Measurements from ENCODE around the gene COLEC12. TPM values are rescaled to one million over a fixed set of nuclear protein-coding genes. Genes with fewer than 3 reads are reported as not detected.

Gene COLEC12
- total RNA-seq: 7.3 TPM
- long read RNA-seq, full-length matches to known transcripts: 8 of 15 reads
- long read RNA-seq, partial matches to known transcripts: 3 of 15 reads
- long read RNA-seq, other reads (novel, unspliced or antisense): 4 of 15 reads

- Histone ChIP-seq H3K27me3 (ENCODE audit: low read depth) (peaks cover 81% of the 10 kb centered on the region), H3K9me3 (replicated peaks) (no peaks in the 10 kb centered on the region), H3K4me1 (peaks cover 22% of the 10 kb centered on the region), H3K4me3 (peak within 1 kb of the TSS; percentile 61), H3K27ac (replicated peaks) (peak within 1 kb of the TSS; percentile 23), H3K36me3 (no peaks in the 10 kb centered on the region)
- TF ChIP-seq, protein P1, sequence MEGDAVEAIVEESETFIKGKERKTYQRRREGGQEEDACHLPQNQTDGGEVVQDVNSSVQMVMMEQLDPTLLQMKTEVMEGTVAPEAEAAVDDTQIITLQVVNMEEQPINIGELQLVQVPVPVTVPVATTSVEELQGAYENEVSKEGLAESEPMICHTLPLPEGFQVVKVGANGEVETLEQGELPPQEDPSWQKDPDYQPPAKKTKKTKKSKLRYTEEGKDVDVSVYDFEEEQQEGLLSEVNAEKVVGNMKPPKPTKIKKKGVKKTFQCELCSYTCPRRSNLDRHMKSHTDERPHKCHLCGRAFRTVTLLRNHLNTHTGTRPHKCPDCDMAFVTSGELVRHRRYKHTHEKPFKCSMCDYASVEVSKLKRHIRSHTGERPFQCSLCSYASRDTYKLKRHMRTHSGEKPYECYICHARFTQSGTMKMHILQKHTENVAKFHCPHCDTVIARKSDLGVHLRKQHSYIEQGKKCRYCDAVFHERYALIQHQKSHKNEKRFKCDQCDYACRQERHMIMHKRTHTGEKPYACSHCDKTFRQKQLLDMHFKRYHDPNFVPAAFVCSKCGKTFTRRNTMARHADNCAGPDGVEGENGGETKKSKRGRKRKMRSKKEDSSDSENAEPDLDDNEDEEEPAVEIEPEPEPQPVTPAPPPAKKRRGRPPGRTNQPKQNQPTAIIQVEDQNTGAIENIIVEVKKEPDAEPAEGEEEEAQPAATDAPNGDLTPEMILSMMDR (IDR thresholded peaks at IDR 0.05; ENCODE audit: borderline replicate concordance): no peak
- intact Hi-C loops (cut with micrococcal nuclease): no loop called here
- peak; percentile 50 for DNase-seq
Measured at GRCh38 chr18:500632-501405, at the start of gene COLEC12. Gene COLEC12 (minus strand): TSS chr18:500701. CDS start chr18:500514, 187 bp downstream.

- intact Hi-C loops (cut with micrococcal nuclease): no loop called here
- TF ChIP-seq, protein P1 (IDR thresholded peaks at IDR 0.05; ENCODE audit: borderline replicate concordance): no peak
- no peaks in the 10 kb centered on the region for H3K4me1 ChIP-seq
- no peaks in the 10 kb centered on the region for H3K9me3 ChIP-seq (replicated peaks)
- H3K36me3 ChIP-seq: no peaks in the 10 kb centered on the region
- no peak overlapping the region for H3K4me3 ChIP-seq
- no peaks in the 10 kb centered on the region for H3K27me3 ChIP-seq (ENCODE audit: low read depth)
- no peak for DNase-seq
- H3K27ac ChIP-seq (replicated peaks): no peak overlapping the region
Measured at GRCh38 chr18:549967-550366, 49.5 kb upstream of the COLEC12 start.

DNA sequence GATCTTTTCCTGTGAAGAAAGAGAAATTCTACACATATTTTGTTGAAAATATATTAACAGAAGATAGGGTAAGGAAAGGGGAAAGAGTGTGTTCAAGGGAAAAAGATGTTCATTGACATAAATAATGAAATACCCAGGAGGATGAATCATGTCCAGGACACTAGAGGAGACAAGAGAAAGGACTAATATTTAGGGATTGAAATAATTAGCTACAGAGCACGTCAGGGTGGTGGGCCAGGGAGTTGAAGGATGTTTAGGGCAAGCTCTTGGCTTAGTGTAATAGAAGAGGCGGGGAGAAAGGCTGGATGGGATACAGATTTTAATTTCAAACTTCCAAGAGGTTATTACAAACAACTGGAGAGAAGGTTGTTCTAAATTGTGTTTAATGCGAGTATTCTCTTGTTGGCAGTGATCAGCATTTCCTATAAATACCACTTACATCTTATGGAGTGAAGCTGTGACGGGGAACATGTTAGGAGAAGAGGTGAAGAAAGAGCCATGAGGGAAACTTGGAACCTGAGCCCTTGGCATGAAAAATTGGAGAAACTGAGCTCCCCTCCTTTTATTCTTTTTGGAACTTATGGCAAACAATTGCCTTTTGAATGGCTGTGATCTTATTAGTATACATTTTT, 43.1 kb upstream of the COLEC12 start:
- TF ChIP-seq, protein P1 (IDR thresholded peaks at IDR 0.05; ENCODE audit: borderline replicate concordance): no peak
- Histone ChIP-seq H3K27ac (replicated peaks) (no peak overlapping the region), H3K4me1 (no peaks in the 10 kb centered on the region), H3K9me3 (replicated peaks) (no peaks in the 10 kb centered on the region), H3K27me3 (ENCODE audit: low read depth) (no peaks in the 10 kb centered on the region), H3K36me3 (no peaks in the 10 kb centered on the region), H3K4me3 (no peak overlapping the region)
- DNase-seq: no peak
- intact Hi-C loops (cut with micrococcal nuclease): no loop called here

- no peaks in the 10 kb centered on the region for H3K9me3 ChIP-seq (replicated peaks)
- TF ChIP-seq, protein P1 (IDR thresholded peaks at IDR 0.05; ENCODE audit: borderline replicate concordance): no peak
- no peak overlapping the region for H3K4me3 ChIP-seq
- H3K4me1 ChIP-seq: no peaks in the 10 kb centered on the region
- intact Hi-C loops (cut with micrococcal nuclease): no loop called here
- H3K27ac ChIP-seq (replicated peaks): no peak overlapping the region
- no peaks in the 10 kb centered on the region for H3K36me3 ChIP-seq
- peaks cover 8% of the 10 kb centered on the region for H3K27me3 ChIP-seq (ENCODE audit: low read depth)
- DNase-seq: no peak
Measured at GRCh38 chr18:533995-534601, 33.6 kb upstream of the COLEC12 start.

- Histone ChIP-seq H3K27ac (replicated peaks) (no peak overlapping the region), H3K27me3 (ENCODE audit: low read depth) (peaks cover 21% of the 10 kb centered on the region), H3K4me1 (no peaks in the 10 kb centered on the region), H3K4me3 (no peak overlapping the region), H3K36me3 (no peaks in the 10 kb centered on the region), H3K9me3 (replicated peaks) (no peaks in the 10 kb centered on the region)
- intact Hi-C loops (cut with micrococcal nuclease): no loop called here
- TF ChIP-seq, protein P1 (IDR thresholded peaks at IDR 0.05; ENCODE audit: borderline replicate concordance): no peak
- no peak for DNase-seq
Measured at GRCh38 chr18:532632-533031, 32.1 kb upstream of the COLEC12 start.
